CD4-positive, alpha-beta T cell treated with Interleukin-6 for 4 hours (primary cell): ENCODE data around the gene TRPV6.

Experiments
- DNase-seq: peaks from one replicate; pipeline ENCODE4 v3.0.0-alpha.2; 2020; ENCODE audit warnings: mixed read lengths

The TRPV6 gene

DNA sequence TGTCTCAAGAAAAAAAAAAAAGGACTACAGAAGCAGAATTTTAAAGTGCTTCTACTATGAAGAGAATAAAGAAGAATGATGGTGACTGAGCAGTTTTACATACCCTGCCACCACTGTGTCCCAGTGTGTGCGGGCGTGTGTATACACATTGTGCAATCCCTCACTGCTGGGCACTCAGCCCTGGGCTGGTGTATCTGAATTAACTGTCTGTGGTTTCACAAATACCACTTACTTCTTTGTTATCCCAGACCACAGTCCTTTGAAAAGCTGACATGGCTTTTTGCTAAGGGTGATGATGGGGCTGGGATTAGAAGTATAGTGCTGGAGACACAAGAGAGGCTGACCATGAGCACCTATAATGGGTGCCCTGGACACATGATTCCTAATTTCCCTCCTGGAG lies 21.1 kb upstream of the TRPV6 start:
- DNase-seq: no peak

GRCh38 chr7:142905759-142906158 lies 20.2 kb upstream of the TRPV6 start:
- DNase-seq: no peak

DNA sequence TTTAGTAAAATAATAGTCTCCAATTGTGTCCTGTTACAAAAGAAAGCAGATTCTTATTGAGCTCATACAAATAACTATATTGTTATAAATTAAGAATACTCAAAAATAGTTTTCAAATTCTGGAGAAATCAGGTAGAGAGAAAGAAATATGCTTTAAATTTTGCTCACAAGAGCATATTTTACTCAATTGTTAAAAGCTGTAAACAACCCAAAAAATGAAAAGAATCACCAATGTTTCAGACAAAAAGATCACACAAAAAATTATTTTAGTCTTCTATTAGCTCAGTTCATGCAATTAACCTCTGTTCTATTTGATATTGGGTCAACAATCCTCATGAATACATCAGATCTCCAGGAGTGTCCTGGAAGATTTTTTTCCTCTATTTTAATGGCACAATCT lies 18.6 kb upstream of the TRPV6 start:
- no peak for DNase-seq

GRCh38 chr7:142901426-142902259 lies 16.1 kb upstream of the TRPV6 start:
- DNase-seq: no peak

- DNase-seq: no peak
Observed at GRCh38 chr7:142899661-142900060, 14.1 kb upstream of the TRPV6 start.

DNA sequence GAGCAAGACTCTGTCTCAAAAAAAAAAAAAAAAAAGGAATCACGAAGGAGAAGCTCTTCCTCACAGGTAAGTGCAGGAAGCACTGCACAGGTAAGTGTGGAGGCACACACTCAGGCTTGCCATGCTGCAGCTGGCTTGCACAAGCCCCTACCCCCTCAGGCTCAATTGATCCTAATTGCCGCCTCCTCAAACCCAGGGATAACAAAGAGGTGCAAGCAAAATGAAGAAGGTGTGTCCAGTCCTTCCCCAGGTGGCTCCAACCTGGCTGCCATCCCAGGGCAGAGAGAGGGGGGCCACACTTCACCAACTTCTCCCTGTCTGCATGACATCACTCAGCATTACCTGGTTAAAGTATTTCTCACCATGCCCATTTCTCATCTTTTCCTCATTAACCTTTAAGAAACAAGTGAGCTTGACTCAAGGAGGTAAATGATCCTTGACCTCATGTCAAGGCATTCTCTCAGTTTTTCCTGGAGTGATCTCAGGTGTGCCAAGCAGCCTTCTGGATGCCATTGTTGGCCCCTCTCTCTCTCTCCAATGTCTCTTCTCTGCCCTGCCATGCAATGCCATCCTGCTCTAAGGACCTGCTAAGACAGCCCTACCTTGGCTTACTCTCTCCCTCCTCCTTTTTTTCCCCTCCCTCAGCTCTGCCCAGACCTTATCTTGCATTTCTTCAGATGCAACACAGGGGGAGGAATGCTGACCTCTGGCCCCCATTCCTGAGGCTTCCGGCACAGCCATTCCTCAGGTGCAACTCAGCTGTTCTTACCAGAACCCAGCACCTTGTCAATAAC lies 13.0 kb upstream of the TRPV6 start:
- DNase-seq: no peak

DNA sequence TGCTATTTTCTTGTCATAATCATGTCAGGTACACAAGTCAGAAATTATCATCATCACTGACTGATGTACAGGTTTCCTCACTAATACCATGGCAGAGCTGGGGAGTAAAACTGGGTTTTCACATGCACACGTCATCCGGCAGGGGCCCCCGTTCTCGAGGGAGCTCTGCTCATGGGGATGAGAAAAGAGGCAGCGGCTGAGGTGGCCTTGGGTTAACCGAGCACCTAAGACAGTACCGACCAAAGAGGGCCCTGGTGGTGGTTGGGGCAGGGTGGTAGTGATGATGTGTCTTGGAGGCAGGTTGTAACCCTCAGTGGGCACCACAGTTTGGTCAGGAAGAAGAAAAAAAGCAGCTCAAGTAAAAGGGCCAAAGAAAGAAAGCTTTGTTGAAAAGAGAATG lies 12.1 kb upstream of the TRPV6 start:
- DNase-seq: no peak

DNA sequence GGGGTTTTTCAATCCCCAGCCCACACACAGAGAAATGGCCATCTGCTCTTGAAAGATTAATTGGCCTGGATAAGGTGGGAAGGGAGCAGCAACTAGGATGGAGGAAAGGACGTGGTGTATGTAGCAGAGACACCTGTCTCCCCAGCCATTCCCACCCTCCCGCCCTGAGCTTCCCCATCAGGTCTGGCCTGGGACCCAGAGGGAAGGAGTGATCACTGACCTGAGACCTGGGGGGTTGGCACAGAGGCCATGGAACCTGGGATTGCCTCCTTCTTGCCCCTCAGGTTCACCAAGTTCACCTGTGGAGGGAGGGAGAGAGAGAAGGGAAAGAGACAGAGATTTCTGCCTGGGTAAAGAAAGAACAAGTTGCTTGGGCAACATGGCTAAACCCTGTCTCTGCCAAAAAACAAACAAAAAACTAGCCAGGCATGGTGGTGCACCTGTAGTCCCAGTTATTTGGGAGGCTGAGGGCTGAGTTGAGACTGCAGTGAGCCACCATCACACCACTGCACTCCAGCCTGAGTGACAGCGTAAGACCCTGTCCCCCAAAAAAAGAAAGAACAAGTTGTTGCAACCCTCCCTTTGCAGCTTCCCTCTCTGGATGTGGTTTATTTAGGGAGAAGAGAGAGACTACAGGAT lies 11.3 kb upstream of the TRPV6 start:
- DNase-seq: no peak

GRCh38 chr7:142896151-142896550 lies 10.6 kb upstream of the TRPV6 start:
- DNase-seq: no peak

- DNase-seq: no peak
Observed at GRCh38 chr7:142894985-142895593, 9.5 kb upstream of the TRPV6 start.

- DNase-seq: no peak
Observed at GRCh38 chr7:142894112-142894984, 8.8 kb upstream of the TRPV6 start.

DNA sequence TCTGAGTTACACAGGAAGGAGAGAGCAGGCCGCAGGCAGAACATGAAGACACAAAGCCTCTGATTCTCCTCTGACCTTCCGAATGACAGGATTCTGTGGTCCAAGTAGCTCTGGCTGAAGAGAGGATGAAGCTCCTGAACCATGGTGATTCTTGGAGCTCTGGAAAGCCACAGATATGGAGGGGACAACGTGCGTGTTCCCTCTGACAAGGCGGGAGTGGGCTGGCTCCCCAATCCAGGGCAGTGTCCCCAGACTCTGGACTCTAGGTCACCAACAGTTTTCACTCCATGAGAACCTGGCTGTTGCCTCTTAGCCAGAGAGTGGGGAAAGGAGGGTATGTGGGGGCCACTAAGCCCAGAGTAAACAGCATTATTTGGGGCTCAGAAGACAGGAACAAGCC lies 7.4 kb upstream of the TRPV6 start:
- no peak for DNase-seq

DNA sequence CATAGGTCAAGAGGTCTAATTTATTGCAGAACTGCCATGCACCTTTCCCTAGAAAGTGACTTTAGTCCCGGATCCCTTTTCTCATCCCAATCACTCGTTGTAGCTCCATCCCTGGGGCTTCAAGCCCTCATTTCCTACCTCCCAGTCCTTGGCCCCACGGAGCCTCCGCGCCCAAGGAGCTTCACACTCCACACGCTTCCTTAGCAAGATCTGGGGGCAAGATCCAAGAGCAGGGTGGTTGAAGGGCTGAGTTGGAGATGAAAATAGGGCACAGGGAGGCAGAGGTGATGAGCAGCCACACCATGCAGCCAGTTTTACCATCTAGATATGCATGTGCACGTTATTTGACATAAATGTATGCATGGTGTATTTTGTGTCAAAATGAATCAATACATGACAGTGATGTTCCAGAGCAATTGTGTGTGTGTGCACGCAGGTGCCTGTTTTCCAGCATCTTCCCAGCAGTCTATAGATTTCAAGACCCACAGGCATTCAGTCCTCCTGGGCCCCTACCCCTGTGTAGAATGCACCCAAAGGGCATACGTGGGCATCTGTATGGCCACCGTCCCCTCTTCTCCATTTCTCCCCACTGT lies 6.0 kb upstream of the TRPV6 start:
- no peak for DNase-seq

DNA sequence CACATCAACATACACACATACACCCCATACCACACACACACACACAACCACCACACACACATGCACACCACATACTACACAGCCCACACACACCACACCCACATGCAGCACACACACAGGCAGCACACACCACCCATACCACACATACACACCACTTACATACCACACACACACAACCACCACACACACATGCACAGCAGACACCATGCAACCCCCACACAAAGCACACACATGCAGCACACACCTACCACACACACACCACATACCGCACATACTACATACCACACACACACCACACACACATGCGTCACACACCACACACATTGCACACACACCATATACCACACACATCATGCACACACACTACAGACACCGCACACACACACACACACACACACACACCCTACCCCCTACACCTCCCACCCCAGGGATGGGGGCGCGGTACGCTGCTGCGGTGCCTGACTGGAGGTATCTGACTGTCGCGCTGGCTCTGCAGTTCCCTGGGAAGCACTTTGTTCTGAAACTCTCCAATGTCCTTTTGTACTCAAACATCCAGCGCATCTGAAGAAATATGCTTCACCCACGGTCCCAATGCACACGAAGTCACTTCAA lies 5.4 kb upstream of the TRPV6 start:
- no peak for DNase-seq

GRCh38 chr7:142889816-142890215 lies 4.3 kb upstream of the TRPV6 start:
- no peak for DNase-seq

DNA sequence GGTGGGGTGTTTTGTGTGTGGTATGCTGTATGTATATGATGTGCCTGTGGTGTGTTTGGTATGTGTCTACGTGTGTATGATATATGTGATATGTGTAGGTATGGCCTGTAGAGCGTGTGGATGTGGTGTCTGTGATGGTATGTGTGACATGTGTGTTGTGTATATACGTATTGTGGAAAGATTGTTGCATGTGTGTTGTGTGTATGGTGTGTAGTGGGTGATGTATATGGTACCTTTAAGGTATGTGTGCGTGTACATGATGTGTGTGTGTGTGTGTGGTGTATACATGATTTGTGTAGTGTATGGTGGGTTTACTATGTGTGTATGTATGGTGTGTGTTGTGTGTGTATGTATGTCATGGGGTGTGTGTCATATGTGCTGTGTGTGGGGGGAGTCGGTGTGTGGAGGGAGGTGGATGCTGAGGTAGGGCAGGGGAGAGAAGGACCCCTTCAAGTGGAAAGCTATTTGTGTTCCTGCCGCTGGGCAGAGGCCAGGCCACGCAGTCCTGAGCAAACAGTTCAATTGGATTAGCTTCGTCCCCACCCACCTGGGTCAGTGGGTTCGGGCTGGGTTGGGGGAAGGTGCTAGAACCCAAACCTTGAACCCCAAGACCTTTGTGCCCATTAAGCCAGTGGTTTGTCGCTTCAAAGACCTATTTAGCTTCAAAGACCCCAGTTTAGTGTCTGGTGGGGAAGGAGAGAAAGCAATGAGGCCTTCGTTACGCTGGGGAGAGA lies 1.9 kb upstream of the TRPV6 start:
- DNase-seq: no peak

DNA sequence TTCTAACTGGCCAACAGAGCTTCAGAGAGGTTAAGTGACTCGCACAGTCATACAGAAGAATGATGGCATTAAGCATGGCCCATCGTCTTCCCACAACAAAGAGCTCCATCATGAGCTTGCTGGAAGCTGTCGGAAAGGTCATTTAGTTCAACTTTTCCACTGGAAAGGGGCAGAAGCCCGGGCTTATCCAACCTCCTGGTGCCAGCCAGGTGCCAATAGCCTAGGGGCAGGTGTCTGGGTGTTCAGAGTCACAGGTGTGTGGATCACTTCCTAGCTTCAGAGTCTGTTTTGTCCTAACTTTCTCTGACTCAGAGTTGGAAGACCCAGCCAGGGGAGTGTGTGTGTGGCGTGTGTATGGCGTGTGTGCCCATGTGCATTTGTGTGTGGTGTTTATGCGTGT lies 1.3 kb upstream of the TRPV6 start:
- DNase-seq: no peak

DNA sequence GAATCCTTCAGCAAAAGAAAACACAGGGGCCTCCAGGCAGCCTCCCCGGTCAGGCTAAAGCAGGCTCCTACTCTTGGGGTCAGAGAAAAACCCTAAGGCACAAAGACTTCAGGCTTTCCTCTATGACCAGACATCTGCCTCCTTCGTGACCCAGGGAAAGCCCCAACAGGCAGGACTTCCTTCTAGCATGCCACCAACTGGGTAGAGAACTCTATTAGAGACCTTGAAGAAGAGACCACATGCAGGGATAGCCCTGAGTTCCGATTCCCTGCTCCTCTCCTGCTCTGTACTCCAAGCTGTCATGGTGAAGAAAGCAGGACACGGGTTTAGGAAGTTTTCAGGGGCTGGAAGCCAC lies 1.3 kb downstream of the TRPV6 start:
- DNase-seq: no peak

DNA sequence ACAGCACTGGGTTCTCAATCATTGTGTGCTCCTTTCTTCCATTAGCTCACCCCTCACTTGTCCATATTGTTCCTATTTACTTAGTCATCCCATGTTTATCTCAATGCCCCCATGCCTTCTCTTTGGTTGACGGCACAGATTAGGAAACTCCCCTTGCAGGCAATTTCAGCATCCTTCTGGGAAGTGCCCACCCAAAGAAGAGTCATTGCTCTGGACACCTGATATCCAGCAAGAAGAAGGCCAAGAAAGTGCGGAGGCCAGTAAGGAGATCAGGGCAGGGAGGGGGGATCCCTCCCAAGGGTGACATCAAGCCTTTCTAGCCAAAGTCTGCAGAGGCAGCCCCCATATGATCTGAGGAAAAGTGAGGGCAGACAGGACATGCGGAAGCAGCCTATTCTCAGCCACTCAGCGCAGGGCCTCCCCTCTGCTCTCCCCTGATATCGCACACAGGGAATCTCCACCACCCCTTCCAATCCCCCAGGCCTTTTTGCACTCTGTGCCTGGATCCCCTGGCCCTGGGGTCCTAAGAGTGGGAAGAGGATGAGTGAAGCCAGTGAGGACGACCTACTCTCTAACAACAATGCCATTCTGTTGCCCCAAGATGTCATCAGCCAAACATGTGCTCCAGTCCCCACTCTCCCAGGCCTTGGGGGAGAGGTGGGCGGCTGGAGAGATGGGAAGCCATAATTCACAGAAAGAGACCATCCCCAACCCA lies 1.8 kb downstream of the TRPV6 start:
- no peak for DNase-seq

DNA sequence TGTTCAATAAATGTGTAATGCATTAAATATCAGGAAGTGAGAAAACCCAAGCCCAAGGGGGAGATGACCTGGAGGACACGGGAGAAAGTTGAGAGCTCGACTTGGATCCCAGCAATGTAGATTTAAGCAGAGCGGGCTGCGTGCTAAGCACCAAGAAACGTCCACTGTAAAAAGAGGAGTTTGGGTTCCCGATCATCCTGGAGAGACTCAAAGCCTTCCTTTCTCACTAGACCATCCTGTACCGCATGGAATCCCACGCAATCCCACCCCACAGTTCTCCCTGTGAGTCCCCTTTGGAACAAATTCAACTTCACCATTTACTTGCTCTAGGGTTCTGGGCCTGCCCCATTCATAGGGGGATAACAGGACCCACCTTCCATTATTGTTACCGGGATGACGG lies 2.4 kb downstream of the TRPV6 start:
- DNase-seq: no peak
